ENCODE results near the gene LY6G5B. TPM values are rescaled to one million over a fixed set of nuclear protein-coding genes. Genes with fewer than 3 reads are reported as not detected.

LY6G5B gene
- total RNA-seq, 1 donor from 2014 or later, result 2.2 TPM

Other genes starting within 250 kb of the LY6G5B start
- 11.3 and 15.7 TPM in 2 replicates for gene MICB, start 171.8 kb upstream of the LY6G5B start, total RNA-seq
- gene MCCD1, start 141.0 kb upstream of the LY6G5B start, total RNA-seq, result not detected in 2 replicates
- gene DDX39B, start 128.0 kb upstream of the LY6G5B start, total RNA-seq, result 296 and 474 TPM in 2 replicates
- gene ATP6V1G2, start 123.4 kb upstream of the LY6G5B start, total RNA-seq, result 0.36 and 0.66 TPM in 2 replicates
- gene NFKBIL1, start 122.4 kb upstream of the LY6G5B start, total RNA-seq, result 24.7 and 29.7 TPM in 2 replicates
- gene LTA, start 97.7 kb upstream of the LY6G5B start, total RNA-seq, result not detected in 2 replicates
- gene TNF, start 94.4 kb upstream of the LY6G5B start, total RNA-seq, result not detected in 2 replicates
- gene LTB, start 87.6 kb upstream of the LY6G5B start, total RNA-seq, result 2.1 and 2.3 TPM in 2 replicates
- 0.72 and 1.0 TPM in 2 replicates for gene LST1, start 83.7 kb upstream of the LY6G5B start, total RNA-seq
- not detected in 2 replicates for gene NCR3, start 77.0 kb upstream of the LY6G5B start, total RNA-seq
- not detected in 2 replicates for gene AIF1, start 54.7 kb upstream of the LY6G5B start, total RNA-seq
- 31.2 and 39.4 TPM in 2 replicates for gene PRRC2A, start 49.3 kb upstream of the LY6G5B start, total RNA-seq
- 84.7 and 106 TPM in 2 replicates for gene BAG6, start 17.3 kb upstream of the LY6G5B start, total RNA-seq
- gene APOM, start 14.1 kb upstream of the LY6G5B start, total RNA-seq, result 0.19 and 0.54 TPM in 2 replicates
- gene C6orf47, start 9.2 kb upstream of the LY6G5B start, total RNA-seq, result 18.3 and 21.0 TPM in 2 replicates
- gene GPANK1, start 5.0 kb upstream of the LY6G5B start, total RNA-seq, result 11.3 and 11.6 TPM in 2 replicates
- 88.2 and 101 TPM in 2 replicates for gene CSNK2B, start 3.9 kb upstream of the LY6G5B start, total RNA-seq
- gene LY6G5C, start 11.1 kb downstream of the LY6G5B start, total RNA-seq, result 1.1 and 1.3 TPM in 2 replicates
- 49.1 and 57.8 TPM in 2 replicates for gene ABHD16A, start 33.3 kb downstream of the LY6G5B start, total RNA-seq
- gene LY6G6F, start 36.9 kb downstream of the LY6G5B start, total RNA-seq, result not detected in 2 replicates
- gene LY6G6D, start 45.4 kb downstream of the LY6G5B start, total RNA-seq, result not detected in 2 replicates
- gene LY6G6C, start 51.8 kb downstream of the LY6G5B start, total RNA-seq, result not detected in 2 replicates
- gene MPIG6B, start 53.4 kb downstream of the LY6G5B start, total RNA-seq, result not detected in 2 replicates
- 82.0 and 106 TPM in 2 replicates for gene DDAH2, start 59.3 kb downstream of the LY6G5B start, total RNA-seq
- 714 and 927 TPM in 2 replicates for gene CLIC1, start 66.6 kb downstream of the LY6G5B start, total RNA-seq
- gene MSH5, start 70.0 kb downstream of the LY6G5B start, total RNA-seq, result 3.7 and 4.6 TPM in 2 replicates
- 0.81 and 1.3 TPM in 2 replicates for gene SAPCD1, start 92.7 kb downstream of the LY6G5B start, total RNA-seq
- 0.09 TPM in 1 of 2 replicates, not detected in the other for gene VWA7, start 107.4 kb downstream of the LY6G5B start, total RNA-seq
- gene VARS1, start 125.8 kb downstream of the LY6G5B start, total RNA-seq, result 64.4 and 67.7 TPM in 2 replicates
- 33.2 and 44.6 TPM in 2 replicates for gene LSM2, start 137.0 kb downstream of the LY6G5B start, total RNA-seq
- gene HSPA1L, start 145.3 kb downstream of the LY6G5B start, total RNA-seq, result 0.72 and 0.85 TPM in 2 replicates
- gene HSPA1A, start 145.6 kb downstream of the LY6G5B start, total RNA-seq, result 73.9 and 103 TPM in 2 replicates
- 73.8 and 84.7 TPM in 2 replicates for gene HSPA1B, start 157.8 kb downstream of the LY6G5B start, total RNA-seq
- 38.6 and 40.2 TPM in 2 replicates for gene NEU1, start 192.8 kb downstream of the LY6G5B start, total RNA-seq
- under 0.01 TPM in 1 of 2 replicates, not detected in the other for gene SLC44A4, start 209.0 kb downstream of the LY6G5B start, total RNA-seq
- gene EHMT2, start 227.7 kb downstream of the LY6G5B start, total RNA-seq, result 54.2 and 56.9 TPM in 2 replicates
- gene ZBTB12, start 232.1 kb downstream of the LY6G5B start, total RNA-seq, result 4.2 and 6.8 TPM in 2 replicates